Measurements from ENCODE around the gene TRPC4AP.
"Not testable (repeated sequence)": the region's sequence is repeated elsewhere in the genome, so short reads cannot be mapped to it uniquely, and the experiment has no call there.

Gene TRPC4AP

DNA sequence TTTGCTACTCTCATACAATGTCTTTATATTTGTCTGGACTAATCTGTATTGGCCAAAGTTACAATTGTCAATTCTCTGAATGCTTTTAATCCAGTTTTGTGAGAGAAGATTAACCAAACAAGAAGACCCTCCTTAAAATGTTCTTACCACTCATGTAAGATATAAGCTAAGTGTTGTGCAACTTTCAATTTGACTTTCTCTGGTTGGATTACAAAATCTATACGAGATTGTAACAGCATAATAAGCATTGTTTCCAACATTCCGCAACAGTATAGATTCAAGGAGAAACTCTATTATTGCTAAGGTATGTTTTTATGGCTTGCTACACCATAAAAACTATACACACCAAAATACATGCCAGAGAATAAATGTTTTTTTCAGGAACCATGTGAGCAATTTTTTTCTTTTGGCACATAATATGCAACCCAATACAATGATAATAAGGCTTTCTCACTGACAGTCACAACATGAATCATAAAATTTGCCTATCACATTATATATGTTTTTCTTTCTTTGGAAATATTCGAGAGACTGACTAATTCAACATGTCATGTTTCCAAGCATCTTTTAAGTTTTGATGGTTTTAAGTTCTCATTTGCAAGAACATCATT is 12.2 kb upstream of the TRPC4AP start:
- DNase-seq (ENCODE audit: low spot score), result no peak
- no peak for FAIRE-seq

DNA sequence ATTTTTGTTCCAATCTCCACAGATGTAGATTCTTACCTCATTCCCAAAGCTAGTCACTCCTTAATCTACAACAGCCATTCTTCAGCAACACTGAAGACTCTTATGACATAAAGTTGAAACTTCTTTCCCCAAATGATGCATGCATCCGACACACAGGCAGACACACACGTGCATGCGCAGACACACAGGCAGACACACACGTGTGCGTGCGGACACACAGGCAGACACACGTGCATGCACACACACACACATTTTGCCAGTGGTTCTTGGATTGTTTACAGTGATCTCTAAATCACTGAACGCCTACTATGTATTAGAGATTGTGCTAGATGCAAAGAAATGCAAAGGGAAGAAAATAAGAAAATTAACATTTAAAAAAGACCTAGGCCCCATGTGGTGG is 9.0 kb upstream of the TRPC4AP start:
- no peak for FAIRE-seq
- no peak for DNase-seq (ENCODE audit: low spot score)

DNA sequence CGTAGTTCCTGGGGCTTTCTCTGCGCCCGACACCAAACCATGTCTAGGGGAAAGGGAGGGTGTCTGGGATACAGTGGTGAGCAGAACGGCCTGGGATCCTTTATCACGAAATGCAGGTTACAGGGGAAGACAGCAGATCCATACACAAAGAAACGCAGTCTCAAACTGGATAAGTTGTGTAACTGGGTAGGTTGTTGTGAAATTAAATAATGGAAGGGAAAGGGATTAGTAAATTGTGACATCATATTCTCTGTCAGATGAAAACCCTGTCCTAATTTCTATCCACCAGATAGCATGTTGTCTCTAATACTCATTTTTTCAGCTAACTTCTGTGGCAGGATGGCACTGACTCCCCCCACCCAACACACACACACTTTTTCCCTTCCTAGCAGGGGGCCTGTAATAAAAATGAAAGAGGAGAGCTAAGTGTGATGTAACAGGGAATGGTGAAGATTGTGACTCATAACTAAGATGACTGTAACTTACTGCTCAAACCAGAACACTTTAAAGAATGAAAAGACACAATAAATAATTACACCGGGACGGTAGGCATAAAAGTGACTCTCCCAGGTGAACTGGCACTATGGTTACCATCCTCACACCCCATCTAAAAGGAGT is 769 bp upstream of the TRPC4AP start:
- peak; percentile 56 for FAIRE-seq

DNA sequence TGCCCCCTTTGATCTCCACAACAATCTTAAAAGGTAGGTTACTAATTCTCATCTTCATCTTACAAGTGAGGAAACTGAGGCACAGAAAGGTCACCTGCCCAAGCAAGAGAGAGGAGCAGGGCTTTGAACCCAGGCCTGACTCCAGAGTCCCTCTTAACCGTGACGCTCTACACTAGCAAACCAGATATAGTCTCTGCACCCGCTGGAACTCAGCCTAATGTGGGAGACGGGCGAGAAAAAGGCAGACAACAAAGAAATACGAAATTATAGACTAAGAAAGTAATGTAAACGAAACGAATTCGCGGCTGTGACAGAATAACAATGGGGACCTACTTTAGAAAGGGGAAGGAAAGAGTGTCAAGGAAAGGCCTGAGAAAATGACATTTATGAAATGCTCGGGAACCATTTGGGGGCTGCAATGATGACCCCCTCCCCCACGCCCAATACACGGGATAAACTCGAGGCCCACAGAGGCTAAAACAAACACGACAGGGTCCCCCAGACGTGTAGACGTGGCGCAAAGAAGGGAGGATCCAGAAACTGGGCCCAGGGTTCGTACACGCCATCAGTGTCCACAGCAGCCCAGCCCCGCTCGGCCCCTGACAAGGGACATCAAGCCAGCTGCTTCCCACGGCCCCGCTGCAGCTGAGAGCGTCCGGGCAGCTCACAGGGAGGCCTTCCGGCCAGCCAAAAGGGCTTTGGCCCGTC is 637 bp downstream of the TRPC4AP start:
- FAIRE-seq (no peak), DNase-seq (ENCODE audit: low spot score) (no peak)

More for the DNA sequence above, 769 bp upstream of the TRPC4AP start:
- DNase-seq (ENCODE audit: low spot score), result peak; percentile 55

DNA sequence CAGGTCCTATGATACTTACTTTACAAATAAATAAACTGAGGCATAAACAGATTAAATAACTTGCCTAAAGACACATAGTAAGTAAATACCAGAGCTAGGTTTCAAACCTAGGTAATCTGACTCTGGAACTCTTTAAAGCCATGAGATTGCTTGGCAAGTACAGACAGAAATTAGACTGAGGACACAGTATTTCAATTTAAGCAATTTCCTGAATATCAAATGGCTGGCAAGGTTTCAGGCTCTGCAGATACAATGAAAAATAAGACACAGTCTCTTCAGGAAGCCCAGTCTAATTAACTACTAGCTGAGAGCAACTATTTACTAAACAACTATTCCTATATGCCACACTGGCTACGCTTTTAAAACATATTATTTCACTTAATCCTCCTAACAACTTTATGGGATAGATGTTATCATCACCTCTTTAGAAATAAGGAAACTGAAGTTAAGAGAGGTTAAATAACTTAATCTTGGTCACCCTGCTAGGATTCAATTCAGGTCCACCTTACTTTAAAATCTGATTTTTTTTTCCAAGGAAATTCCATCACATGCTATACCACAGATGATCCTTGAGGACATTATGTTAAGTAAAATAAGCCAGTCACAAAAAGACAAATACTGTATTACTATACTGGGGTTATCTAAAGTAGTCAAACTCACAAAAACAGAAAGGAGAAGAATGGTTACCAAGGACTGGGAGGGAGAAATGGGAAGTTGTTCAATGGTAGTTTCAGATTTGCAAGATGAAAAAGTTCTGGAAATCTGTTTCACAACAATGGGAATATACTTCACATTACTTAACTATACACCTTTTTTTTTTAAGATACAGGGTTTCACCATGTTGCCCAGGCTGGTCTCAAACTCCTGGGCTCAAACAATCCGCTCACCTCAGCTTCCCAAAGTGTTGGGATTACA is 4.1 kb downstream of the TRPC4AP start:
- DNase-seq (ENCODE audit: low spot score) (no peak), FAIRE-seq (no peak)

DNA sequence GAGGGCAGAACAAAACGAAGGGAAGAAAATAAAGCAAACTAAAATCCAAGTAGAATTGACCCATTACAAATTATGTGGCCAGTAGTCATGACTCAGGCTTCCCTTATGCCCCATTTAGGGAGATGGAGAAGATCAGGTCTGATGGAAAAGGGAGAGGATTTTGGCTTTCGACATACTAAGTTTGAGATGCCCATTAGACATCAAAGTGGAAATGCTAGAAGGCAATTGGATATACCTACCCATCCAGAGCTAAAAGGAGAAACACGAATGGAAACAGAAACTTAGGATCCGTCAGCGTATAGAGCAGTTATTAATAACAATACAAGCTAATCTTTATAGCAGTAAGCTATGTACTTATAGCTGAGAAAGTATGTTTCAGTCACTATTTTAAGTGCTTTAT is 4.8 kb downstream of the TRPC4AP start:
- DNase-seq (ENCODE audit: low spot score) (no peak), FAIRE-seq (no peak)

DNA sequence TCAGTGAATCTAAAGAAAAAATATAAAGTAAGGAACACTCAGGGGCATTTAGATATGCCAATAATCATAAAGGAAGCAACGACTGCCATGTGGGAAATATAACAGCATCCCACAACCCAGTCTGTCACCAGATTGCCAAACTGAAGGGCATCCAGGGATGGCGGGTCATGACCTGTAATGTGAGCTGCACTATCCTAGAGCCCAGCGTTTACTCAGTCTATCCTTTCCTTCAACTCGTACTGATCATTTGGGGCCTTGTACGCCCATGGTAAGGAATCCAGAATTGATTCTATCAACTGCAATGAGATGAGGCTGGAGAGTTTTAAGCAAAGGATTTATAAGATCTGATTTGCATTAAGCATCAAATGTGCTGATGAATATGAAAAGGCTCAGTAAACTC is 5.3 kb downstream of the TRPC4AP start:
- no peak for DNase-seq (ENCODE audit: low spot score)
- no peak for FAIRE-seq

DNA sequence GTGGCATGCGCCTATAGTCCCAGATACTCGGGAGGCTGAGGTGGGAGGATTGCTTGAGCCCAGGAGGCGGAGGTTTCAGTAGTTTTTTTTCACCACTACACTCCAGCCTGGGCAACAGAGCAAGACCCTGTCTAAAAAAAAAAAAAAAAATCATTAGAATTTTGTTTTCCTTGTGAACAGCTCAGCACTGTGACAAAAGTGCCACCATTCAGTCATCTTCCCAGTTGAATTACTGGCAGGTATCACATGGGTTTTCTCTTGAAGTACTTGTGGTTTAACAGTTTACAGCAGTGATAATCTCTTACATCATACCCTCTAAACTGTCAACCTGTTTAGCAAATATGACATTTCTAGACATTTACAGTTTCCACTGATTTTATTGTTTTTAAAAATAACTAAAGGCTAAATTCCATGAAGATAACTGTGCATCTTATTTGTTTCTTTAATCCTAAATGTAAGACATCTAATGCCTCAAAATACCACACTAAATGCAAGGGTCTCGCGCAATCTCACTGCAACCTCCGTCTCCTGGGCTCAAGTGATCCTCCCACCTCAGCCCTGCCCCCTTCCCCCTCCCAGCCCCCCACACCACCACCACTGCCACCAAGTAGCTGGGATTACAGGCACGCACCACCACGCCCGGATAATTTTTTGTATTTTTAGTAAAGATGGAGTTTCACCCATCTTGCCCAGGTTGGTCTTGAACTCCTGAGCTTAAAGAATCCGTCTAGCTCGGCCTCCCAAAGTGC is 7.0 kb downstream of the TRPC4AP start:
- FAIRE-seq (no peak), DNase-seq (ENCODE audit: low spot score) (no peak)

DNA sequence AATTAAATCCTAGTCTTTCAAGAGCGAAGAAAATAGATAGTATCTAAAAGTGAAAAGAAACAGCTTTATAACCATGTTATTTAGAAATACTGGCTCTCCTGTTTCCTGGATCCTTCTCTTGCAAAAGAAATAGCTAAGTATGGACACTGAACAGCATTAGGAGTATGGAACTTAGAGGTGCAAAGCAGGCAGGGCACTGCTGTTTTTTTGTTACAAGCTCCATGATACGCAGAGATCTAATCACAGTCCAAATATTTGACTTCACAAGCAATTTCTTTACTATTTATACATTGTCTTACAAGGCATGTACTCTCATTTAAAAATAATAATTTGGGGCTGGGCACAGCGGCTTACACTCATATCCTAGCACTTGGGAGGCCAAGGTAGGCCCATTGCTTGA is 7.6 kb downstream of the TRPC4AP start:
- FAIRE-seq (no peak), DNase-seq (ENCODE audit: low spot score) (no peak)

DNA sequence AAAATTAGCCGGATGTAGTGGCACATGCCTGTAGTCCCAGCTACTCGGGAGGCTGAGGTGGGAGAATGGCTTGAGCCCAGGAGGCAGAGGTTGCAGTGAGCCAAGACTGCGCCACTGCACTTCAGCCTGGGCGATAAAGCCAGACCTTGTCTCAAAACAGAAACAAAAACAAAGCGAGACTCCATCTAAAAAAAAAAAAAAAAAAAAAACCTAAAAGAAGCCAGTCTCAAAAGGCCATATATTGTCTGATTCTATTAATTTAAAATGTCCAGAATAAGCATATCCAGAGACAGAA is 12.3 kb downstream of the TRPC4AP start:
- not testable (repeated sequence) for DNase-seq (ENCODE audit: low spot score); FAIRE-seq

DNA sequence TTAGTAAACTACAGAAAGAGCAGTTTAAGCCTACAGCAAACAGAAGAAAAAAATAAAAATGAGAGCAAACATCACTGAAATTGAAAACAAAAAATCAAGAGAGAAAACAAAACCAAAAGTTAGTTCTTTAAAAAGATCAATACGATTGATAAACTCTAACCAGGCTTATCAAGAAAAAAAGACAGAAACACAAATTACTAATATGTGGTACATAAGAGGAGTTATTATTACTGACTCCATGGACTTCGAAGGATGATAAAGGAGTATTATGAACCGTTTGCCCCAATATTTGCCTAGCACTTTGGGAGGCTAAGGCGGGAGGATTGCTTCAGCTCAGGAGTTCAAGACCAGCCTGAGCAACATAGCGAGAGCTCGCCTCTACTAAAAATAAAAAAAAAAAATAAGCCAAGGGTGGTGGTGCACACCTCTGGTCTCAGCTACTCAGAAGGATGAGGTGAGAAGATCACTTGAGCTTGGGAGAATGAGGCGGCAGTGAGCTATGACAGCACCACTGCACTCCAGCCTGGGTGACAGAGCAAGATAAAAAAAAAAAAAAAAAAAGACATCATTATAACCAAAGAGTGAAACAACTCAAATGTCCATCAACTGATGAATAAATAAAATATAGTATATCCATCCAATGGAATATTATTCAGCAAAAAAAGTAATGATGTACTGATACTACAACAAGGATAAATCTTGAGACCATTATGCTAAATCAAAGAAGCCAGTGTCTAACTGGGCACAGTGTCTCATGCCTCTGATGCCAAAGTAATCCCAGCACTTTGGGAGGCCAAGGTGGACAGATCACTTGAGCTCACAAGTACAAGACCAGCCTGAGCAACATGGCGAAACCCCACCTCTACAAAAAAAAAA is 12.9 kb downstream of the TRPC4AP start:
- FAIRE-seq (no peak), DNase-seq (ENCODE audit: low spot score) (no peak)

DNA sequence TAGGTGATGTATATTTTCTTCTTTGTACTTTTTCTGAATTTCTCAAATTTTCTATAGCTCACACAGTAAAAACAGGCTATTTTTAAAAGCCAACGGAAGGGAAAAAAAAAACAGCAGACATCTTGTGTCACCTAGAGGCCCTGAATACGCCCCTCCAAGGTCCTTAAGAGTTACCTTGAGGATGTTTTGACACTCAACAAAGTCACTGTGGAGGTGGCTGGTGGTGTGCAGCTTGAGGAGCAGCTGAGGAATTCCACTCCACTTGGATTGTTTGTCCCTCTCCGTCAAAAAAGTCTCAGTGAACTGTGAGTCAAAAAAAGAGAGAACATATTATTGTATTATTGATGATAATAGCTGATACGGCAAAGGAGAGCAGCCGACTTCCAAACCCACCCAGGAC is 14.7 kb downstream of the TRPC4AP start:
- FAIRE-seq (no peak), DNase-seq (ENCODE audit: low spot score) (no peak)

DNA sequence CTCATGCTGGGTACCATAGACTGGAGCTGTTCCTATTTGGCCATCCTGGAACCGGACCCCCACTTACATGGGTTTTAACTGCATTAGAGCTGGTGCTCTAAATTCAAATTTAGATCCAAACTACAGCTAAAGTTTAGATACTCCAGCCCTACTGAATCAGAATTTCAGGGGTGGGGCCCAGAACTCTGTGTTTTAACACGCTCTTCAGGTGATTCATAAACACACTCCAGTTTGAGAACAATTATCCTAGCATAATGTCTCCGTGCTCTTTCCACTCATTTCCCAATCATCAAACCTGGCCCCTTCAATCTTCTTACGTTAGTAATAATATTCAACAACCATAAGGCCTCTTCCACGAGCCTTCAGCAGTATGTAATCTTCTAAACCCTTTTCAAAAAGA is 15.3 kb downstream of the TRPC4AP start:
- DNase-seq (ENCODE audit: low spot score) (no peak), FAIRE-seq (no peak)

DNA sequence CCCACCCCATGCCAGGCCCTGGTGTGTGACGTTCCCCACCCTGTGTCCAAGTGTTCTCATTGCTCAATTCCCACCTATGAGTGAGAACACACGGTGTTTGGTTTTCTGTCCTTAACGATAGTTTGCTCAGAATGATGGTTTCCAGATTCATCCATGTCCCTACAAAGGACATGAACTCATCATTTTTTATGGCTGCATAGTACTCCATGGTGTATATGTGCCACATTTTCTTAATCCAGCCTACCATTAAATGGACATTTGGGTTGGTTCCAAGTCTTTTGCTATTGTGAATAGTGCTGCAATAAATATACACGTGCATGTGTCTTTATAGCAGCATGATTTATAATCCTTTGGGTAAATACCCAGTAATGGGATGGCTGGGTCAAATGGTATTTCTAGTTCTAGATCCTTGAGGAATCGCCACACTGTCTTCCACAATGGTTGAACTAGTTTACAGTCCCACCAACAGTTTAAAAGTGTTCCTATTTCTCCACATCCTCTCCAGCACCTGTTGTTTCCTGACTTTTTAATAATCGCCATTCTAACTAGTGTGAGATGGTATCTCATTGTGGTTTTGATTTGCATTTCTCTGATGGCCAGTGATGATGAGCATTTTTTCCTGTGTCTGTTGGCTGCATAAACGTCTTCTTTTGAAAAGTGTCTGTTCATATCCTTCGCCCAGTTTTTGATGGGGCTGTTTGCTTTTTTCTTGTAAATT is 21.0 kb downstream of the TRPC4AP start:
- FAIRE-seq; DNase-seq (ENCODE audit: low spot score): not testable (repeated sequence)

DNA sequence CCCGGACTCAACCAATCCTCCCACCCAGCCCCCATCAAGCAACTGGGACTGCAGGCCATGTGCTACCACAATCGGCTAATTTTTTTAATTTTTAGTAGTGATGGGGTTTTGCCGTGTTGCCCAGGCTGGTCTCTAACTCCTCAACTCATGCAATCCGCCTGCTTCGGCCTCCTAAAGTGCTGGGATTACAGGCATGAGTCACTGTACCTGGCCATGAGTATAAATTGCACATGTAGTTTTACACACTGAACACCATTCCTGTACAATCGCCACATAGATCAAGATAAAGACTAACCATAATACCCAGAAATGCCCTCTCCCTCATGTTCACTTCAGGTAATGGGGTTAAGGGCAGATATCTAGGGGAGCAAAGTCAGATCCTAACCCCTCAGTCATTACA is 26.4 kb downstream of the TRPC4AP start:
- DNase-seq (ENCODE audit: low spot score) (no peak), FAIRE-seq (no peak)

DNA sequence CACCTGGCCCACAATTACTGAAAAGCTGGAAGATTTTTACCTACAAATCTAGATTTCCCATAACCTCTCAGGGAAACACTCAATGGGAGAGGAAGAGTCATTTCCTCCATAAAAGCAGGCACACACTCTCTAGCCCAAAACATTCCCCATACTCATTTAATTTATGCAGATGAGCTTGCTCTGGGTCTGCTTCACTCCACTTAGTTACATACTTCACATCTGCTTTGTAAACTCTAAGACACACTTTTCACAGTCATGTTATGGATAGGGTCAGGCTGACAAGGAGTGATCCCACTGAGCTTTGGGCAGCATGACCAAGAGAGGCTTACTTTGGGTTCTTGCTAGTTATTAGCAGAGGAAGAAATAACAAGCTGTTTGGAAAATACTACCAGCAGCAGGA is 27.4 kb downstream of the TRPC4AP start:
- DNase-seq (ENCODE audit: low spot score), result no peak
- FAIRE-seq, result no peak

DNA sequence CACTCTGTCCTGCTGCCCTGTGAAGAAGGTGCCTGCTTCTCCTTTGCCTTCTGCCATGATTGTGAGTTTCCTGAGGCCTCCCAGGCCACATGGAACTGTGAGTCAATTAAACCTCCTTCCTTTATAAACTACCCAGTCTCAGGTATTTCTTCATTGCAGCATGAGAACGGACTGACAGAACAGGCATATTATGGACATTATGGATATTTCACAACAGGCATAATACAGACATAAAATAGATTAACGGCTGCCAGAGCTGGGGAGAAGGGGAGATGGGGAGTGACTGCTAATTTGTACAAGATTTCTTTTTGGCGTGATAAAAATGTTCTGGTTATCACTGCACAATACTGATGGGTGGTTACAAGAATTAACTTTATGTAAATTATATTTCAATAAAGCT is 29.4 kb downstream of the TRPC4AP start:
- FAIRE-seq (no peak), DNase-seq (ENCODE audit: low spot score) (no peak)

DNA sequence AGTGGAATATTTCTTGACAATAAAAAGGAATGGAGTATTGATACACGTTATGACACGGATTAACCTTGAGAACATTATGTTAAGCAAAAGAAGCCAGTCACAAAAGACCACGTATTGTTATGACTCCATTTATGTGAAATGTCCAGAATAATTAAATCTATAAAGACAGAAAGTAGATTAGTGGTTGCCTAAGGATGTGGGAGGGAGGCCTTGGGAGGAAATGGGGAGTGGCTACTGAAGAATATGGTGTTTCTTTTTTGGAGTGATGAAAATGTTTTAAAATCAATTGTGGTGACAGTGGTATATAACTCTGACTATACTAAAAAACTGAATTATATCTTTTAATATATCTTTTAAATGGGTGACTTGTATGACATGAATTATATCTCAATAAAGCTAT is 30.1 kb downstream of the TRPC4AP start:
- no peak for DNase-seq (ENCODE audit: low spot score)
- no peak for FAIRE-seq

DNA sequence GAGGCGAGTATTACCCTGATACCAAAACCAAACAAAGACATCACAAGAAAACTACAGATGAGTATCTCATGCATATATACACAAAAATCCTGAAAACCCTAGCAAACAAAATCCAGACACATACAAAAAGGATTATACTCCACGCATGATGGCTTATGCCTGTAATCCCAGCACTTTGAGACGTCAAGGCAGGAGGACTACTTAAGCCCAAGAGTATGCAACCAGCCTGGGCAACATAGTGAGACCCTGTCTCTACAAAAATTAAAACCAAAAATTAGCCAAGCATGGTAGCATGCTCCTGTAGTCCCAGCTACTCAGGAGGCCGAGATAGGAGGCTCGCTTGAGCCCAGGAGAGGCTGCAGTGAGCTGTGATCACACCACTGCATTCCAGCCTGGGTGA is 32.4 kb downstream of the TRPC4AP start:
- FAIRE-seq (no peak), DNase-seq (ENCODE audit: low spot score) (no peak)

DNA sequence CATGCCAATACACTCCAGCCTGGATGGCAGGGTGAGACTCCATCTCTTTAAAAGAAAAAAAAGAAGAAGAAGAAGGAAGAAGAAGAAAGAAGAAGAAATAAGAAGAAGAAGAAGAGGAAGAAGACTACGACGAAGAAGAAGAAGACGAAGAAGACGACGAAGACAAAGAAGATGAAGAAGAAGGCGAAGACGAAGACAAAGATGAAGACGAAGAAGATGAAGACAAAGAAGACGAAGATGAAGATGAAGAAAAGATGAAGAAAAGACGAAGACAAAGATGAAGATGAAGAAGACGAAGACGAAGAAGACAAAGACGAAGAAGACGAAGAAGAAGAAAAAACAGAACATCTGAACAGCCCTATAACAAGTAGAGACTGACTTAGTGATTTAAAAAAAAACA is 33.0 kb downstream of the TRPC4AP start:
- DNase-seq (ENCODE audit: low spot score), result no peak
- no peak for FAIRE-seq

Data from urothelium cell line (cell line).